HepG2 (cell line): ENCODE results near the gene S100A4. TPM values are rescaled to one million over a fixed set of nuclear protein-coding genes. Genes with fewer than 3 reads are reported as not detected.

Source experiments
- BCLAF1 ChIP-seq: fragments of 450-650 bp; IDR thresholded peaks from 2 replicates; pipeline ENCODE4 v1.6.1; 2017; ENCODE audit warnings: mild to moderate bottlenecking
- CHD2 ChIP-seq: IDR thresholded peaks from 2 replicates; pipeline ENCODE4 v1.6.1; 2011; ENCODE audit warnings: low read depth, low read length, improper control_type of control experiment
- GPN1 ChIP-seq: sonication (generic); formaldehyde crosslinking; IDR thresholded peaks from 2 replicates; pipeline ENCODE4 v1.5.1; 2020; ENCODE audit warnings: missing genetic modification reagents, borderline replicate concordance
- IKZF5 ChIP-seq: IDR thresholded peaks from 2 replicates; pipeline ENCODE4 v1.6.1; 2018; ENCODE audit warnings: missing genetic modification reagents, mild to moderate bottlenecking, missing compliant biosample characterization
- JUNB ChIP-seq: sonication (generic); formaldehyde crosslinking; IDR thresholded peaks from 2 replicates; pipeline ENCODE4 v1.8.0; 2022; ENCODE audit warnings: missing genetic modification reagents, mild to moderate bottlenecking, borderline replicate concordance
- KDM2A ChIP-seq: sonication (generic); formaldehyde crosslinking; IDR thresholded peaks from 2 replicates; pipeline ENCODE4 v1.4.0; 2020; ENCODE audit warnings: low read depth, missing genetic modification reagents, borderline replicate concordance
- MEF2D ChIP-seq: sonication (generic); formaldehyde crosslinking; IDR thresholded peaks from 2 replicates; pipeline ENCODE4 v1.5.1; 2020; ENCODE audit warnings: mild to moderate bottlenecking, missing genetic modification reagents
- MYNN ChIP-seq: sonication (generic); formaldehyde crosslinking; IDR thresholded peaks from 2 replicates; pipeline ENCODE4 v1.4.0; 2020; ENCODE audit warnings: mild to moderate bottlenecking, low read depth, missing genetic modification reagents
- PHF8 ChIP-seq: sonication (generic); formaldehyde crosslinking; IDR thresholded peaks from 2 replicates; pipeline ENCODE4 v1.5.0; 2020; ENCODE audit warnings: missing genetic modification reagents
- POLR2G ChIP-seq: fragments of 200-400 bp; formaldehyde crosslinking; IDR thresholded peaks from 2 replicates; pipeline ENCODE4 v1.6.1; 2018; ENCODE audit warnings: mild to moderate bottlenecking, low read depth, low read length, moderate library complexity
- RARG ChIP-seq: sonication (generic); formaldehyde crosslinking; IDR thresholded peaks from 2 replicates; pipeline ENCODE4 v1.4.0; 2020; ENCODE audit warnings: low read depth, mild to moderate bottlenecking, missing genetic modification reagents
- RNF219 ChIP-seq: sonication (generic); formaldehyde crosslinking; IDR thresholded peaks from 2 replicates; pipeline ENCODE4 v1.5.0; 2020; ENCODE audit warnings: mild to moderate bottlenecking, missing genetic modification reagents
- SMAD1 ChIP-seq: sonication (generic); formaldehyde crosslinking; IDR thresholded peaks from 2 replicates; pipeline ENCODE4 v1.4.0; 2020; ENCODE audit warnings: missing genetic modification reagents, low read depth, mild to moderate bottlenecking, borderline replicate concordance
- SNRNP70 ChIP-seq: fragments of 200-400 bp; formaldehyde crosslinking; IDR thresholded peaks from 2 replicates; pipeline ENCODE4 v1.6.1; 2017; ENCODE audit warnings: mild to moderate bottlenecking, low read depth, low read length, moderate library complexity
- ZFP36 ChIP-seq: fragments of 150-350 bp; IDR thresholded peaks from 2 replicates; pipeline ENCODE4 v1.6.1; 2018; ENCODE audit warnings: borderline replicate concordance, low read length, low read depth; ENCODE audit not compliant: partially characterized antibody
- ZNF207 ChIP-seq: fragments of 450-650 bp; IDR thresholded peaks from 2 replicates; pipeline ENCODE4 v1.6.1; 2016; ENCODE audit warnings: antibody characterized with exemption, borderline replicate concordance
- ZNF234 ChIP-seq: sonication (generic); formaldehyde crosslinking; conservative IDR thresholded peaks from 2 replicates; pipeline ENCODE4 v1.5.1; 2020; ENCODE audit warnings: mild to moderate bottlenecking, missing genetic modification reagents
- ZNF512 ChIP-seq: sonication (generic); formaldehyde crosslinking; IDR thresholded peaks from 2 replicates; pipeline ENCODE4 v1.4.0; 2020; ENCODE audit warnings: mild to moderate bottlenecking, missing genetic modification reagents
- ZNF598 ChIP-seq: sonication (generic); formaldehyde crosslinking; IDR thresholded peaks from 2 replicates; pipeline ENCODE4 v1.5.1; 2020; ENCODE audit warnings: mild to moderate bottlenecking, missing genetic modification reagents, borderline replicate concordance
- ZNF747 ChIP-seq: sonication (generic); formaldehyde crosslinking; IDR thresholded peaks from 2 replicates; pipeline ENCODE4 v1.8.1; 2023; ENCODE audit warnings: missing genetic modification reagents, mild to moderate bottlenecking, borderline replicate concordance
- ZNF781 ChIP-seq: sonication (generic); formaldehyde crosslinking; IDR thresholded peaks from 2 replicates; pipeline ENCODE4 v1.5.1; 2020; ENCODE audit warnings: borderline replicate concordance, mild to moderate bottlenecking, missing genetic modification reagents; ENCODE audit errors: not compliant biosample characterization
- ZZZ3 ChIP-seq: sonication (generic); formaldehyde crosslinking; IDR thresholded peaks from 2 replicates; pipeline ENCODE4 v1.4.0; 2020; ENCODE audit warnings: missing genetic modification reagents, mild to moderate bottlenecking, borderline replicate concordance
- polyA plus RNA-seq, 8 experiments: library from polyadenylated mRNA; depleted of rRNA in 3 of 8; stranded (reverse) in 7 of 8; unstranded in 1 of 8; fragments of >200 nt; fragmentation: Illumina TruSeq in 4 of 8; extraction: Trizol in 4 of 8; gene quantifications; 2 replicates each; pipeline versions ENCODE4 v1.2.1 to v1.2.3, GENCODE V29; 2011 to 2016; ENCODE audit warnings: low read depth in 4 of 8, missing spikeins in 1 of 8, mixed read lengths in 1 of 8; ENCODE audit not compliant: insufficient read depth in 1 of 8
- total RNA-seq, 5 experiments: library from RNA; depleted of rRNA; stranded (reverse); fragments of >200 nt; fragmentation: Illumina TruSeq; extraction: Trizol; gene quantifications; 2 replicates each; pipeline ENCODE4 v1.2.3, GENCODE V29; 2016; ENCODE audit warnings: low read depth in 1 of 5

Gene S100A4
- total and polyA plus RNA-seq, 2 of the 13 experiments (the other 11 are each of a cell fraction or from before 2014, with no cell fraction given): 12.9 to 20.2 TPM

- TF ChIP-seq POLR2G (no peak), ZNF207 (no peak), ZNF781 (no peak), MEF2D (CRISPR knock-in tag) (no peak), ZNF234 (no peak), MYNN (CRISPR knock-in tag) (no peak), JUNB (CRISPR knock-in tag) (no peak), IKZF5 (CRISPR knock-in tag) (no peak), ZNF512 (CRISPR knock-in tag) (no peak), SMAD1 (CRISPR knock-in tag) (no peak), ZNF598 (CRISPR knock-in tag) (no peak), RARG (no peak), GPN1 (CRISPR knock-in tag) (no peak), SNRNP70 (no peak), ZNF747 (CRISPR knock-in tag) (no peak), ZZZ3 (CRISPR knock-in tag) (no peak), RNF219 (no peak), ZFP36 (no peak), KDM2A (CRISPR knock-in tag) (peak; percentile 83; the same call in 1 of the 2 replicates), CHD2 (no peak), BCLAF1 (no peak), PHF8 (CRISPR knock-in tag) (no peak)
These were observed 22.9 kb upstream of the S100A4 start (continued) for GRCh38 chr1:153568367-153569099.
